OCI-LY3 (cell line): ENCODE data around the gene N4BP2L2.
A peak's percentile ranks its signal among the peaks of the same experiment; 100 is the strongest.

Experiments used
- H2AFZ ChIP-seq: fragments of 200-600, 300-600 bp; shearing (Covaris generic); 2 replicates; pipeline ENCODE4 v1.6.0; 2014; ENCODE audit warnings: antibody characterized with exemption, low read depth, low read length
- H3K27ac ChIP-seq: fragments of 200-600, 300-600 bp; sonication (generic); 2 replicates; pipeline ENCODE4 v1.5.1; 2014; ENCODE audit warnings: mild to moderate bottlenecking, low read length, moderate library complexity, mixed read lengths
- H3K27me3 ChIP-seq: fragments of 200-600, 300-600 bp; sonication (generic); 2 replicates; pipeline ENCODE4 v1.6.1; 2014; ENCODE audit warnings: low read depth, low read length, mixed read lengths
- H3K36me3 ChIP-seq: fragments of 200-600, 300-600 bp; sonication (generic); replicated peaks from 2 replicates; pipeline ENCODE3; 2014; ENCODE audit warnings: low read depth, low read length, mixed read lengths
- H3K4me1 ChIP-seq: fragments of 300-600, 200-600 bp; sonication (generic); 2 replicates; pipeline ENCODE4 v1.6.1; 2014; ENCODE audit warnings: low read length, mixed read lengths
- H3K4me2 ChIP-seq: fragments of 200-600, 300-600 bp; sonication (generic); 2 replicates; pipeline ENCODE4 v1.6.1; 2014; ENCODE audit warnings: low read length, mixed read lengths
- H3K4me3 ChIP-seq: fragments of 300-600, 200-600 bp; sonication (generic); 2 replicates; pipeline ENCODE4 v1.5.1; 2014; ENCODE audit warnings: antibody characterized with exemption, mild to moderate bottlenecking, low read length, moderate library complexity
- H3K79me2 ChIP-seq: fragments of 300-600, 200-600 bp; shearing (Covaris generic); 2 replicates; pipeline ENCODE4 v1.6.1; 2014; ENCODE audit warnings: mild to moderate bottlenecking, low read length, mixed read lengths
- H3K9ac ChIP-seq: fragments of 300-600, 200-600 bp; shearing (Covaris generic); 2 replicates; pipeline ENCODE4 v1.6.0; 2014; ENCODE audit warnings: mild to moderate bottlenecking, low read length, moderate library complexity
- H3K9me3 ChIP-seq: fragments of 200-600, 300-600 bp; shearing (Covaris generic); 2 replicates; pipeline ENCODE4 v1.6.1; 2014; ENCODE audit warnings: low read length, mixed read lengths; ENCODE audit not compliant: insufficient read depth
- H4K20me1 ChIP-seq: fragments of 200-600, 300-600 bp; sonication (generic); 2 replicates; pipeline ENCODE4 v1.6.1; 2016; ENCODE audit warnings: low read length, mixed read lengths; ENCODE audit not compliant: insufficient read depth
- EZH2phosphoT487 ChIP-seq: fragments of 200-600 bp; shearing (Covaris generic); IDR thresholded peaks from 2 replicates; pipeline ENCODE4 v1.6.1; 2018; ENCODE audit warnings: antibody characterized with exemption, mixed run types, low read depth
- TF ChIP-seq, protein P1 (sequence below): fragments of 200-600, 300-600 bp; sonication (generic); IDR thresholded peaks from 2 replicates; pipeline ENCODE4 v1.5.1; 2014; ENCODE audit warnings: antibody characterized with exemption, low read length, low read depth

The N4BP2L2 gene

DNA sequence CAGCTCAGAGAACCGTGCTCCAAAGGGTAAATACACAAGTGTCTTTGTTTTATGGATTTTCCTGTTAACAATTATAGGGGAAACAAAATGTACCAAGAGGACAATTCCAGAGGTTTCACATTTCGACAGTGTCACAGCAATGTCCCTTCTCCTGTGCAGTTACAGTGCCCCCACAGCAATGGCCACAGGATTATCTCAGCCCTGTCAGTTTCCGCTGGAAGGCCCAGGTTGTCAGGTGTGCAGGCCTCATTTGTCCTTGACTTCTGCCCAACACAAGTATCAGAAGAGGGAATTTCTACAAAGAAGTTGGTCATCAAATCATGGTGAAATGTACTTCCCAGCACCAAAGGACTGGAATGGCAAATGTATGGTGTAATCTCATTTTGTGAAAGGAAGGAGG lies 11.2 kb upstream of the N4BP2L2 start:
- Histone ChIP-seq H3K36me3 (no peaks in the 10 kb centered on the region), H3K4me3 (no peak overlapping the region), H3K9me3 (no peaks in the 10 kb centered on the region), H3K4me1 (peaks cover 9% of the 10 kb centered on the region), H3K27me3 (no peaks in the 10 kb centered on the region; the same call in 1 of the 2 replicates), H3K4me2 (no peak overlapping the region), H4K20me1 (no peaks in the 10 kb centered on the region), H3K27ac (no peak overlapping the region), H3K9ac (no peak overlapping the region), H3K79me2 (no peaks in the 10 kb centered on the region), H2AFZ (no peak overlapping the region)
- TF ChIP-seq, protein P1, sequence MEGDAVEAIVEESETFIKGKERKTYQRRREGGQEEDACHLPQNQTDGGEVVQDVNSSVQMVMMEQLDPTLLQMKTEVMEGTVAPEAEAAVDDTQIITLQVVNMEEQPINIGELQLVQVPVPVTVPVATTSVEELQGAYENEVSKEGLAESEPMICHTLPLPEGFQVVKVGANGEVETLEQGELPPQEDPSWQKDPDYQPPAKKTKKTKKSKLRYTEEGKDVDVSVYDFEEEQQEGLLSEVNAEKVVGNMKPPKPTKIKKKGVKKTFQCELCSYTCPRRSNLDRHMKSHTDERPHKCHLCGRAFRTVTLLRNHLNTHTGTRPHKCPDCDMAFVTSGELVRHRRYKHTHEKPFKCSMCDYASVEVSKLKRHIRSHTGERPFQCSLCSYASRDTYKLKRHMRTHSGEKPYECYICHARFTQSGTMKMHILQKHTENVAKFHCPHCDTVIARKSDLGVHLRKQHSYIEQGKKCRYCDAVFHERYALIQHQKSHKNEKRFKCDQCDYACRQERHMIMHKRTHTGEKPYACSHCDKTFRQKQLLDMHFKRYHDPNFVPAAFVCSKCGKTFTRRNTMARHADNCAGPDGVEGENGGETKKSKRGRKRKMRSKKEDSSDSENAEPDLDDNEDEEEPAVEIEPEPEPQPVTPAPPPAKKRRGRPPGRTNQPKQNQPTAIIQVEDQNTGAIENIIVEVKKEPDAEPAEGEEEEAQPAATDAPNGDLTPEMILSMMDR: no peak
- no peak for TF ChIP-seq EZH2phosphoT487

DNA sequence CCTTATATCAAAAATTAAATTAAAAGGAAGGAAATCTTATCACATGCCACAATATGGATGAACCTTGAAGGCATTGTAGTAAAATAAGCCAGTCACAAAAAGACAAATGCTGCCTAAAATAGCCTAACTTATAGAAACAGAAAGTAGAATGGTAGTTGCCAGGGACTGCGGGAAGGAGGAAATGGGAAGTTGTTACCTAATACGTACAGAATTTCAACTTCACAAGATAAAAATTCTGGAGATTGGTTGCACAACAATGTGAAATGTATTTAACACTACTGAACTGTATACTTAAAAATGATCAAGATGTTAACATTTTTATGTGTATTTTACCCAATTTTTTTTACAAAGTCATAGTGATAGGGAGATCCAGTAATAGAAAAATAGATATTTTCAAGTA lies 10.2 kb upstream of the N4BP2L2 start:
- Histone ChIP-seq H3K4me3 (no peak overlapping the region), H3K9ac (no peak overlapping the region), H3K27me3 (no peaks in the 10 kb centered on the region; the same call in 1 of the 2 replicates), H3K4me2 (peak overlapping the region; percentile 14; the same call in 1 of the 2 replicates), H3K79me2 (no peaks in the 10 kb centered on the region), H3K36me3 (no peaks in the 10 kb centered on the region), H3K9me3 (no peaks in the 10 kb centered on the region), H2AFZ (no peak overlapping the region), H3K4me1 (peaks cover 9% of the 10 kb centered on the region), H4K20me1 (no peaks in the 10 kb centered on the region), H3K27ac (no peak overlapping the region)
- TF ChIP-seq, protein P1: no peak
- no peak for TF ChIP-seq EZH2phosphoT487

DNA sequence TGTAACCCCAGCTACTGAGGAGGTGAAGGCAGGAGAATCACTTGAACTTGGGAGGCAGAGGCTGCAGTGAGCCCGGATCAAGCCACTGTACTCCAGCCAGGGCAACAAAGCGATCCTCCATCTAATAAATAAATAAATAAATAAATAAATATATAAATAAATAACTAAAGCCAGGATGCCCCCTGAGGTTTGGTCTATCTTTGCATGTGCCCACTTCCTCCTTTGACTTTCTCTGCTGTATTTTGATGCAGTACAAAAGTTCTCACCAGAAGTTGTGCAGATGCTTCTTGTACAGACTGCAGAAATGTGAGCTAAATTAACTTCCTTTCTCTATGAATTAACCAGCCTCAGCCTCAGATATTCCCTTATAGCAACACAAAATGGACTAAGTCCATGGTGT lies 6.5 kb upstream of the N4BP2L2 start:
- no peaks in the 10 kb centered on the region; the same call in 1 of the 2 replicates for H3K27me3 ChIP-seq
- H3K9ac ChIP-seq: no peak overlapping the region
- H3K9me3 ChIP-seq: no peaks in the 10 kb centered on the region
- TF ChIP-seq, protein P1: no peak
- TF ChIP-seq EZH2phosphoT487: no peak
- no peaks in the 10 kb centered on the region for H3K79me2 ChIP-seq
- peaks cover 9% of the 10 kb centered on the region for H3K4me1 ChIP-seq
- no peak overlapping the region for H3K4me2 ChIP-seq
- no peaks in the 10 kb centered on the region for H4K20me1 ChIP-seq
- H3K36me3 ChIP-seq: no peaks in the 10 kb centered on the region
- H2AFZ ChIP-seq: no peak overlapping the region
- H3K4me3 ChIP-seq: no peak overlapping the region
- H3K27ac ChIP-seq: no peak overlapping the region

DNA sequence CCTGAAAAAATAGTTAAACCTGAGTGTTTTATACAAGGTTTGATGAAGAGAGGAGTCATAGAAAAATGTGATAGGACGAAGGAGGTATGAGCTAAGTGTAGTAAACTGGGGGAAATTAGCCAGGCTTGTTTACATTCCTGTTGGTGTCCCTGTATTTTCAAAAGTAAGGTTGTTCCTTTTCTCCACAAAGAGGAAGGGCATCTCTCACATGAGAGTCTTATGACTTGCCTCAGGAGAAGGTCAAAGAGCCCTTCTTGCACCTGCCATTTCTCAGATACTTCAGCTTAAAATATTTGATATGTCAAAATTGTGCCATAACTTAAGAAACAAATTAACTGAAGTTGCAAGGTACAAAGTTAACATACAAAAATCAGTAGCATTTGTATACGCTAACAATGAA lies 3.6 kb upstream of the N4BP2L2 start:
- Histone ChIP-seq H3K9ac (no peak overlapping the region), H3K27me3 (no peaks in the 10 kb centered on the region), H4K20me1 (no peaks in the 10 kb centered on the region), H3K4me1 (peaks cover 13% of the 10 kb centered on the region), H3K36me3 (peaks cover 4% of the 10 kb centered on the region), H3K79me2 (peaks cover 13% of the 10 kb centered on the region), H3K27ac (no peak overlapping the region), H3K4me2 (no peak overlapping the region), H2AFZ (no peak overlapping the region), H3K4me3 (no peak overlapping the region), H3K9me3 (no peaks in the 10 kb centered on the region)
- TF ChIP-seq, protein P1: no peak
- TF ChIP-seq EZH2phosphoT487: no peak
